Upper lobe of left lung (tissue), 6 donors: ENCODE results near the gene ZC3H7B. TPM values are rescaled to one million over a fixed set of nuclear protein-coding genes. Genes with fewer than 3 reads are reported as not detected.

ENCODE experiments used
- ATAC-seq, 2 donors: fragments of 200-7000 bp; cut with Tn5 transposase; one replicate each; pipeline ENCODE4 v1.9.1; 2022; ENCODE audit warnings: mild to moderate bottlenecking in 2 of 2, moderate library complexity in 2 of 2; ENCODE audit not compliant: low FRiP score in 2 of 2
- DNase-seq, 2 donors: peaks; one replicate each; pipeline ENCODE4 v3.0.0-alpha.2; 2019 to 2020
- H3K27ac ChIP-seq, 4 donors: fragments of 200-600 bp; sonication (generic); one replicate each; pipeline ENCODE4 v1.5.1; 2016 to 2019
- H3K27me3 ChIP-seq, 4 donors: fragments of 200-600 bp; sonication (generic); one replicate each; pipeline ENCODE4 v1.5.1; 2017 to 2019
- H3K36me3 ChIP-seq, 4 donors: fragments of 200-600 bp; sonication (generic); one replicate each; pipeline ENCODE4 v1.5.1; 2016 to 2019
- H3K4me1 ChIP-seq, 4 donors: fragments of 200-600 bp; sonication (generic); one replicate each; pipeline ENCODE4 v1.5.1; 2018 to 2019
- H3K4me3 ChIP-seq, 4 donors: fragments of 200-600 bp; sonication (generic); one replicate each; pipeline ENCODE4 v1.5.1; 2017 to 2019; ENCODE audit warnings: mild to moderate bottlenecking in 2 of 4, moderate library complexity in 1 of 4
- H3K9me3 ChIP-seq, 4 donors: fragments of 200-600 bp; sonication (generic); one replicate each; pipeline ENCODE4 v1.5.1; 2018 to 2019
- EP300 ChIP-seq, 4 donors: sonication (generic); formaldehyde crosslinking; IDR thresholded peaks; one replicate each; pipeline ENCODE4 v1.5.1; 2017; ENCODE audit warnings: antibody characterized with exemption in 4 of 4, control low read depth in 2 of 4
- POLR2A ChIP-seq, 4 donors: fragments of 450-650 bp; IDR thresholded peaks; one replicate each; pipeline ENCODE4 v1.5.1; 2016 to 2017; ENCODE audit warnings: antibody characterized with exemption in 4 of 4, mild to moderate bottlenecking in 2 of 4
- POLR2AphosphoS5 ChIP-seq, 2 donors: sonication (generic); formaldehyde crosslinking; IDR thresholded peaks; one replicate each; pipeline ENCODE4 v1.5.1; 2017; ENCODE audit warnings: antibody characterized with exemption in 2 of 2
- WGBS, 2 donors: methylation state at CpG; one replicate each; pipeline ENCODE4 v1.1.5; 2017 to 2018; 5-methylcytosine and 5-hydroxymethylcytosine counted together
- total RNA-seq, 6 donors: library from RNA; depleted of rRNA in 4 of 6; stranded (reverse); fragments of >200 nt in 4 of 6; gene quantifications; one replicate each; pipeline versions ENCODE4 v1.1.0 to v1.2.1, GENCODE V29; 2016 to 2021
- TF ChIP-seq, protein P1 (sequence below), 6 experiments: fragments of 450-650 bp in 4 of 6; fragments of 200-600 bp in 2 of 6; sonication (generic) in 2 of 6; IDR thresholded peaks; one replicate each; pipeline ENCODE4 v1.5.1; 2016 to 2019; ENCODE audit warnings: antibody characterized with exemption in 6 of 6
- donor health status: DM: no; HTN: no; CAD: no; lungs with moderate emphysema.
- donor health status: DM: no; HTN: yes; CAD: no; lungs with severe emphysema.

Gene ZC3H7B
- total RNA-seq, 6 donors from 2014 or later = 48.2 to 67.4 (median 56.9) TPM

DNA sequence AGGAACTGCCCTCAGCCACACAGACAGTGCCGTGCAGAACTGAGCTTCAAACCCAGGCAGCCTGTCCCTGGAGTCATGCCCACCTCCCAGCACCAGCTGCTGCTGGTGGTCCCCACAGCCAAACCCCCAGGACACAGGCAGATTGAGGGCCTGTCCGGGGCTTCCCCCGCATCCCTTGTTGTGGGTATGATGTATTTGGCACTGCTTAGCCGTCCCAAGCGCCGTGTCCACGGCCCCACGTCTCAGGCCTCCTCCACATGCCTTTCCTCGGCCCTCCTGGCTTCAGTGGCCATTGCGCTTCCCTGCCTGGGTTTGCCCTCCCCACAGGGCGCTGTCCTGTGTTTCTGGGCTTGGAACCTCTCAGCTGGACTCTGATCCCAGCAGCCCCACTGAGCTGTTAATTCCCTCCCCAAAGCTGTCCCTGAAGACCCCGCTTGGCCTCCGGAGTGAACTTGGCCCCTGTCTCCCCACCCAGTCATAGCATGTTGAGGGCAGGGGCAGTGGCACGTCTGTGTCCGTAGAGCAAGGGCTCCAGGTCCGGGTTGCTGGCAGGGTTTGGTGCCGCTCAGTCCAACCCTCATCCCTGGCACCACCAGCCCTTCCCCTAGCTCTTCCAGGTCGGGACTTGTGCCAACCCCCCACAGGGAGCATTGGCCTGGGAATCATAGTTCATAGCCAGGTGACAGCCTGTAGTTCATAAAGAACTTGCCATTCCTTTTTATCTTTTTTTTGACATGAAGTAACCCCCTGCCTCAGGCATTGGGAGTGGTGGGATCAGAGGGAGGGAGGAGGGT, 45.9 kb downstream of the ZC3H7B start:
- no peaks in the 10 kb centered on the region for H3K27me3 ChIP-seq
- H3K4me3 ChIP-seq = no peak overlapping the region
- H3K27ac ChIP-seq = no peak overlapping the region
- peak in 1 of 2 donors; percentile 58 for DNase-seq
- peaks cover 41 to 98% (median 91%) of the 10 kb centered on the region in 4 donors for H3K36me3 ChIP-seq
- no peak for ATAC-seq
- H3K9me3 ChIP-seq = no peaks in the 10 kb centered on the region
- no peak for TF ChIP-seq EP300 (IDR thresholded peaks at IDR 0.05)
- TF ChIP-seq POLR2AphosphoS5 (IDR thresholded peaks at IDR 0.05) = no peak
- WGBS, 2 donors = 91 to 93% methylated on average over 16 to 18 of the region's 18 CpGs
- no peaks in the 10 kb centered on the region for H3K4me1 ChIP-seq

DNA sequence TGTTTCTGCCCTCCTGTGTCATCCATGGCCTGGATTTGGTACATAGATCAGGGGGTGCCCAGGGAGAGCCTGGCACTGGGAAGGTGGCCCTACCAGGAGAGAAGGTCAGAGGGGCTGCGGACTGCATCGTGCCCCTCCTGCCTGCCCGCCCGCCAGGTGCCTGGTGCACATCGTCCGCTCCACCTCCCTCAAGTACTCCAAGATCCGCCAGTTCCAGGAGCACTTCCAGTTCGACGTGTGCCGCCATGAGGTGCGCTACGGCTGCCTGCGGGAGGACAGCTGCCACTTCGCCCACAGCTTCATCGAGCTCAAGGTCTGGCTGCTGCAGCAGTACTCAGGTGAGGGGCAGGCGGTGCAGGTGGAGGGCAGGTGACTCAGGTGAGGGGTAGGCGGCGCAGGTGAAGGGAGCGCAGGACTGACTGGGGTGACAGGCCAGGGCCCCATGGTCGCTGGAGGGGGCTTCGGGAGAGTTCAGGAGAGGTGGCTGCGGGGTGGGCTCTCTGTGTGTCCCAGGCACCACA, 47.7 kb downstream of the ZC3H7B start:
- no peaks in the 10 kb centered on the region for H3K4me1 ChIP-seq
- TF ChIP-seq, protein P1, sequence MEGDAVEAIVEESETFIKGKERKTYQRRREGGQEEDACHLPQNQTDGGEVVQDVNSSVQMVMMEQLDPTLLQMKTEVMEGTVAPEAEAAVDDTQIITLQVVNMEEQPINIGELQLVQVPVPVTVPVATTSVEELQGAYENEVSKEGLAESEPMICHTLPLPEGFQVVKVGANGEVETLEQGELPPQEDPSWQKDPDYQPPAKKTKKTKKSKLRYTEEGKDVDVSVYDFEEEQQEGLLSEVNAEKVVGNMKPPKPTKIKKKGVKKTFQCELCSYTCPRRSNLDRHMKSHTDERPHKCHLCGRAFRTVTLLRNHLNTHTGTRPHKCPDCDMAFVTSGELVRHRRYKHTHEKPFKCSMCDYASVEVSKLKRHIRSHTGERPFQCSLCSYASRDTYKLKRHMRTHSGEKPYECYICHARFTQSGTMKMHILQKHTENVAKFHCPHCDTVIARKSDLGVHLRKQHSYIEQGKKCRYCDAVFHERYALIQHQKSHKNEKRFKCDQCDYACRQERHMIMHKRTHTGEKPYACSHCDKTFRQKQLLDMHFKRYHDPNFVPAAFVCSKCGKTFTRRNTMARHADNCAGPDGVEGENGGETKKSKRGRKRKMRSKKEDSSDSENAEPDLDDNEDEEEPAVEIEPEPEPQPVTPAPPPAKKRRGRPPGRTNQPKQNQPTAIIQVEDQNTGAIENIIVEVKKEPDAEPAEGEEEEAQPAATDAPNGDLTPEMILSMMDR (IDR thresholded peaks at IDR 0.05) = no peak
- TF ChIP-seq POLR2A (IDR thresholded peaks at IDR 0.05) (no peak), EP300 (IDR thresholded peaks at IDR 0.05) (no peak), POLR2AphosphoS5 (IDR thresholded peaks at IDR 0.05) (no peak)
- H3K9me3 ChIP-seq = no peaks in the 10 kb centered on the region
- peak in 1 of 2 donors; percentile 68 for DNase-seq
- H3K4me3 ChIP-seq = no peak overlapping the region
- H3K27me3 ChIP-seq = no peaks in the 10 kb centered on the region
- WGBS, 2 donors = 95 to 100% methylated on average over 12 to 20 of the region's 22 CpGs
- H3K27ac ChIP-seq = no peak overlapping the region
- H3K36me3 ChIP-seq = peaks cover 36 to 98% (median 89%) of the 10 kb centered on the region in 4 donors
- ATAC-seq = no peak

DNA sequence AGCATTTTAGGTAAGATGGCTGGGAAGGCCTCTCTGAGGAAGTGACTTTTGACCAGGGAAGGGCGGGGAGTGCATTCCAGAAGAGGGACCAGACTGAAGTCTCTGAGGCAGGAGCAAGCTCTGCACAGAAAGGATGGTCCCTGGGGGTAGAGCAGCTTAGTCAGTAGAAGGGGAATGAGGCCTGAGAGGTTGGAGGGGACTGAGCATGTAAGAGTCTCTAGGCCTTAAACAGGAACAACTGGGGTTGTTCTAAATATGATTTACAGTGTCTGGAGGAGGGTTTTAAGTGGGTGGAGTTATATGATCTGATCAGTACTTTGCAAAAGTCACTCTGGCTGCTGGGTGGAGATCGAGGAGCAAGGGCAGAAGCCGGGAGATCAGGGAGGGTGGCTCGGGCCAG, 48.8 kb downstream of the ZC3H7B start:
- no peaks in the 10 kb centered on the region for H3K9me3 ChIP-seq
- 76 to 79% methylated on average over 4 of the region's 4 CpGs for WGBS, 2 donors
- H3K4me1 ChIP-seq = no peaks in the 10 kb centered on the region
- H3K36me3 ChIP-seq = peaks cover 33 to 98% (median 89%) of the 10 kb centered on the region in 4 donors
- ATAC-seq = peak in 1 of 2 donors; percentile 9
- no peak overlapping the region for H3K27ac ChIP-seq
- DNase-seq = no peak
- H3K27me3 ChIP-seq = no peaks in the 10 kb centered on the region
- TF ChIP-seq, protein P1 (IDR thresholded peaks at IDR 0.05) = no peak
- TF ChIP-seq POLR2AphosphoS5 (IDR thresholded peaks at IDR 0.05) = no peak
- TF ChIP-seq EP300 (IDR thresholded peaks at IDR 0.05) = no peak
- TF ChIP-seq POLR2A (IDR thresholded peaks at IDR 0.05) = no peak
- H3K4me3 ChIP-seq = no peak overlapping the region

DNA sequence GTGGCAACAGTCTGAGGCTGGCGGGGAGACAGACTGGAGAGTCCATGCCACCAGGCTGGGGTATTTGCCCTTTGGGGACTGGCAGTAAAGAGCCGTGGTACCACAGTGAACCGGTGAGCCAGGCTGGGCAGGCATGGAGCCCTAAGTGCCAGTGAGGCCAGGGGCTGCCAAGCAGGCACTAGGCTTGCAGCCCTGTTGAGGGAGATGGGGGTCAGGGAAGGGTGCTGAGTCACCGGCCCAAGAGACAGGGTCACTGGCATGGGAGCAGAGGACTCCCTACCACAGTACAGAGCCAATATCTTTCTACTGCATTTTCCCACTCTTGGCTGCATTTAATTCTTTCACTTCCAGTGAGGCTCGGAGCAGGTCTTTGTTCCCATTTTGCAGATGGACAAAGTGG, 49.7 kb downstream of the ZC3H7B start:
- Histone ChIP-seq H3K27me3 (no peaks in the 10 kb centered on the region), H3K4me3 (no peak overlapping the region), H3K9me3 (no peaks in the 10 kb centered on the region), H3K4me1 (no peaks in the 10 kb centered on the region), H3K36me3 (peaks cover 32 to 98% (median 90%) of the 10 kb centered on the region in 4 donors), H3K27ac (no peak overlapping the region)
- TF ChIP-seq POLR2AphosphoS5 (IDR thresholded peaks at IDR 0.05) = no peak
- no peak for TF ChIP-seq POLR2A (IDR thresholded peaks at IDR 0.05)
- TF ChIP-seq EP300 (IDR thresholded peaks at IDR 0.05) = no peak
- TF ChIP-seq, protein P1 (IDR thresholded peaks at IDR 0.05) = no peak
- 89 to 92% methylated on average over 4 to 5 of the region's 5 CpGs for WGBS, 2 donors
- no peak for DNase-seq
- no peak for ATAC-seq

DNA sequence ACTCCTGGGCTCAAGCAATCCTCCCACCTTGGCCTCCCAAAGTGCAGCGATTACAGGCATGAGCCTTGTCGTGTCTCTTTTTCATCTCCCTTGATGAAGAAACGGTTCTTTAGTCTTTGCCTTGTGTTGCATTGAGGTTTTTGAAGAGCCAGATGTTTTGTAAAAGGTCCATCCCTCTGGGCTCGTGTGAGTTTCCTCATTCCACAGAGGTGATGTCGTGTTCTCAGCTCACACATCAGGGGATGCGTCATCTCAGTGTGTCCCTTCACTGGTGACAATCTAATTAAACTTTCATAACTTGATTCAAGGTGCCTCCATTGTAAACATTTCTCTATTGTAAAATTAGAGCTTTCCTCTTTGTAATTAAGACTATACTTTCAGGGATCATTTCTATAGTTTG, 50.7 kb downstream of the ZC3H7B start:
- H3K36me3 ChIP-seq = peaks cover 32 to 98% (median 90%) of the 10 kb centered on the region in 4 donors
- no peak overlapping the region for H3K27ac ChIP-seq
- H3K4me1 ChIP-seq = no peaks in the 10 kb centered on the region
- no peak overlapping the region for H3K4me3 ChIP-seq
- WGBS, 2 donors = 71 to 74% methylated on average over 6 of the region's 6 CpGs
- no peak for TF ChIP-seq EP300 (IDR thresholded peaks at IDR 0.05)
- TF ChIP-seq POLR2AphosphoS5 (IDR thresholded peaks at IDR 0.05) = no peak
- no peak for TF ChIP-seq POLR2A (IDR thresholded peaks at IDR 0.05)
- TF ChIP-seq, protein P1 (IDR thresholded peaks at IDR 0.05) = no peak
- ATAC-seq = no peak
- no peaks in the 10 kb centered on the region for H3K27me3 ChIP-seq
- no peak for DNase-seq
- H3K9me3 ChIP-seq = no peaks in the 10 kb centered on the region
